ELF-1 (cell line): Measurements from ENCODE around the gene NOTUM.

Experiments used
- DNase-seq: peaks from one replicate; pipeline ENCODE4 v3.0.0-alpha.2; 2016; ENCODE audit warnings: low read depth, low spot score

NOTUM gene

DNA sequence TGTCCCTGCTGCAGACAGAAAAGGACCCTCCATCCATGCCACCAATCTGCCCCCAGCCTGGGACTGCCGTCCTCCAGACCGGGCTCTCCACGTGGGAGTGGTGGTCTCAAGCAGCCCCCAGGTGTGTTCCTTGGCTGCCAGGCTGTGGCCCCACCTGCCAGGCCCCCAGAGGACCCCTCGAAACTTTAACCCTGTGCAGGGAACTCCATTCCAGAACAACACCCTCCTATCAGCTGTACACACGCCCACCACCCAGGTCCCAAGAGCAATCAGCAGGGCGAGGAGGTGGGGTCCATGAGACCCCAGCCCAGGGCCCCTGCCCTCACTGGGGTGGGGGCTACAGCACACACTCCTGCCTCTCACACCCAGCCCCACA, 25.3 kb downstream of the NOTUM start:
- DNase-seq: no peak

DNA sequence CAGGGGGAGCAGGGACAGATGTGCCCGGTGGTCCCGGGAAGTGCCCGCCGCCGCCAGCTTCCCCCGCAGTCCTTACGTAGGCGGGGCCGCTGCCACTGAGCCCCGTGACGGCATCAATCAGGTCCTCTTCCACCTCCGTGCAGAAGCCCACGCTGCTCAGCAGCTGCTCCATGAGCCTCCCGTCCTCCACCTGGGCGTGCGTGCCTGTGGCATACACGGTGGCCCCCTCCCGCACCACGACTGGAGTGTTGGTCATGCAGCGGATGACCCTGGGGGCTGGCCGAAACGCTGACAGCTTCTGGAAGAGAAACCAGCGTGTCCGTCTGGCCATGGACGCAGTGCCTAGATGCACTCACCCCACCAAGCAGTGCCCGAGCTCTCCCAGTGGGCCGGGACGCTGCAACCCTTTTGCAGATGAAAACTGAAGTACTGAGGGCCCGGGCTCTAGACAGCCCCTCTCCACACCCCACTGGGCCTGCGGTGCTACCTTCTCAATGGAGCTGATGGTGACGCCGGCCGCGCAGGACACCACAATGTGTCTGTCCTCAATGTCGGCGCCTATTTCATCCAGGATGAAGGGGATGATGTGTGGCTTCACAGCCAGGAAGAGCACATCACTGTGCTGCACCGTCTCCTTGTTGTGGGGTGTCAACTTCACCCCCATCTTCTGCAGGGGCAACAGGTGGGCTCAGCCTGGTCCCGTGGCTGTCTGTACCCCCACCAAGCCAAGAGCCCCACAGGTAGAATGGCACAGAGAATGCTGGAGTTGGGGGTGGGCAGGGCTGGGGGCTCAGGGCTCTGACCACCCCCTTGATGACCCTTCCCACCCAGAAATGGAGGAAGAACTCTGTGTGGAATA, 25.9 kb downstream of the NOTUM start:
- no peak for DNase-seq

DNA sequence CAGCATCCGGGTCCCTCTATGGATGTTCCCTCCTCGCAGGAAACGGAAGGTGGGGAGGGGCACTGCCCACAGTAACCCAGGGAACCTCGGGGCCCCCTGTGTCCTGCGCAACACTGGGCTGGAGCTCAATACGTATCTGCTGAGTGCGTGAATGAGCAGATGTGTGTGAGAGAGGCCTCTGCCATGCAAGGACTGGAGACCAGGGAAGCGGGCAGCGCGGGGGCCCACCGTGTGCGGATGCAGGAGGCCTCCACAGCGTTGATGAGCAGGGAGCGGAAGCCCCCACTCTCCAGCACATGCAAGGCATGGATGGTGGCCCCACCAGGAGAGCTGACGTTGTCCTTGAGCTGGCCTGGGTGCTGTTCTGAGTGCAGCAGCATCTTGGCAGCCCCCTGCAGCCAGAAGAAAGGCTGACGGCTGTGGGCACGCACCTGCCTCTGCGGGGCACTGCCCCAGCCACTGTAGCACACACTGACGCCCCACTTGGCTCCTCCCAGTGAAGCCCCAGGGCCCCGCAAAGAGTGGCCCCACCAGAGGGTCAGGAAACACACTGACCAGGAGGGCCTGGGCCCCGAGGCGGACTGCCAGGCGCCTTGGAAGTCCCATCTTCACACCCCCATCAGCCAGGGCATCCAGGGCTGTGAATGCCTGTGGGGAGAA, 26.8 kb downstream of the NOTUM start:
- DNase-seq: no peak

DNA sequence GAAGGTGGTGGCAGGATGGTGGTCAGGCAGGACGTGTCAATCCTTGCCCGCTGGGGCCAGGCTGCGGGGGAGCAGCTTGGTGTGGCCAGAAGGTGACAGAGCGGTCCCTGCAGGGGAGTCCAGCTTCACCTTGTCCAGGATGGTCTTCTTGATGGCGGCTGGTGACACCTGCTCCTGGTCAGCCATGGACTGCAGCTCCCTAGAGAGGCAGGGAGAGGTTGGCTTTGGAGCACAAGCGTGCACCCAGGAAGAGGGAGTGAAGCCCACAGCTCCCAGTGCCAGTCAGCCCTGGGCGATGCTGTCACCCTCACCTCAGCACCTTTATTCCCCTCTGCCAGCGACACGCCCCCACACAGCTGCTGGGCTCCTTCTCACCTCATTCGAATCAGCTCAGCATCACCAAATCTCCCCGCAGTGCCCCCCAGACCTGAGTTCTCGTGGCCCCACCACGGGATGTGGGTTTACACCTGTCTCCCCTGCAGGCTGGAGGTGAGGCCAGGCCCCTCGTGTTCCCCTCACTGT, 27.7 kb downstream of the NOTUM start:
- DNase-seq: no peak

DNA sequence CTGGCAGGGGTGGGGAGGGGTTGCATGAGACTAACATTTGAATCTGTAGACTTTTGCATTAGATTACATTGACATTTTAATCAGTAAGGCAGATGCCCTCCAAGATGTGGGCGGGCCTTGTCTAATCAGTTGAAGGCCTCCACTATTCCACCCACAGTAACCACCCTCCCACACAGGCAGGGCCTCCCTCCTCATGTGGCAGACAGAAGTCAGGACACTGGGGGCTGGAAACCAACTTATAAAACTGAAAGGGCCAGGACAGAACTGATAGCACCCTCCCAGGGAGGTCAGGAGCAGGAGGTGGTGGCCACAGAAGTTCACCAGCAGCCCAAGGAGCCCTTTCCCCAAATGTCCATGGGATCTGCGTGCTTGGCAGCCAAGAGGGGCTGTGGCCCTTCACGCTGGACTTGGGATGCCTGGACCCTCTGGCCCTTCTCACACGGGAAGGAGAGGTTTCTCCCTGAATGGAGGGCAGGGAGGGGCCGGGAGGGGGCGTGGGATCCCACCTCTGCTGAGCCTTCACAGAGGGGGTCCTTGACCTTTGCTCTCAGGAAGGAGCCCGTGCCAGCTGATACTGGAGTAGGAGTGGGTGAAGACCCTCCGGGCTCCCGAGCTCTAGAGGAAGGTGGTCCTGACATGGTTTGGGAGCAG, 28.5 kb downstream of the NOTUM start:
- DNase-seq: no peak

DNA sequence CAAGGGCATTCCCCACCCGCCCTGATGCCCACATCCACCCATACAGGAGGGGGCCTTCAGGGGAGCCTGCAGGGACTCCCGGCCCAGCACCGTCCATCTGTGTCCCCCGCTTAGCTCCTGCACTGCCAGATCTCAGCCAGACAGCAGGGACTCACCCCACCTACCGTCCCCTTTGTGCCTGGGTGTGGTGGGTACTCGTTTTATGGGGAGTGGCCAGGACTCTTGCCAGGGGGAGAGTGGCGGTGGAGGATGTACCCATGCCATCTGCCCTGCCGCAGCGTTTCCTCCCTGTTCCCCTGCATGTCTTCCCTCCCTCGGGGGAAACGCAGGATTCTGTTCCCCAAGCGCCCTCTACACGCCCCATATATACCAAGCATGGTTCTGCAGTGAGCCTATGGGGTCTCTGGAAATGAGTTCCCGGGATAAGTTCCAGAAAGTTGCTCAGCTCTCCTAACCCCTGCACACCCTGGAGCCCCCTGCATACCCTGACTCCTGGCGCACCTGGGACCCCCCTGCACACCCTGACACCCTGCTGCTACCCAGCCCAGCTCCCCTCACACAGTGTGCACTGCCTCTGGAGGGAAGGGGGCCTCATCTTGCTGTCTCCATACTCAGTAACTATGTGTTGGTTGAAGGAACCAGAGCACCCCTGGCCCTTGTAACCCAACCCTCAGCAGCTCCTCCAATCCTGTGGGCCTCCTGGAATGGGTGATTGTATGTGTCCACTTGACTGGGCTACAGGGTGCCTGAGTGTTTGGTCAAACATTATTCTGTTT, 29.2 kb downstream of the NOTUM start:
- DNase-seq: no peak

DNA sequence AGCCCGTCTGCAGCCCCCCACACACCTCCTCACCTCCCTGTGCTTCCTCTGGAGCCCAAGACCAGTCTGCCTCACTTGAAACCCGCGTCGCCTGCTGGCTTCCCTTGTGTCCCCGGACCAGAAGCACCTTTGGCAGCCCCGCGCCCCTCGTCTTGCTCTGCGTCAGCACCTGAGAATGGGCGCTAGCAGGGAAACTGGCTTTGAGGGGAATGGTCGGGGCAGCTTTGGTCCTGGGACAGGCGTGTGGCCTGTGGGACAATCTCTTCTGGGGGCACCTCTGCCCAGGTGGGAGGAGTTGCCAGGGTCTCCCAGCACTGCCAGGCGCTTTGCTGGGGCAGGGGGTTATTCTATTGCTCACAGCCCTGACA, 29.8 kb downstream of the NOTUM start:
- no peak for DNase-seq

- no peak for DNase-seq
Measured at GRCh38 chr17:81930142-81931125, 30.6 kb downstream of the NOTUM start.

DNA sequence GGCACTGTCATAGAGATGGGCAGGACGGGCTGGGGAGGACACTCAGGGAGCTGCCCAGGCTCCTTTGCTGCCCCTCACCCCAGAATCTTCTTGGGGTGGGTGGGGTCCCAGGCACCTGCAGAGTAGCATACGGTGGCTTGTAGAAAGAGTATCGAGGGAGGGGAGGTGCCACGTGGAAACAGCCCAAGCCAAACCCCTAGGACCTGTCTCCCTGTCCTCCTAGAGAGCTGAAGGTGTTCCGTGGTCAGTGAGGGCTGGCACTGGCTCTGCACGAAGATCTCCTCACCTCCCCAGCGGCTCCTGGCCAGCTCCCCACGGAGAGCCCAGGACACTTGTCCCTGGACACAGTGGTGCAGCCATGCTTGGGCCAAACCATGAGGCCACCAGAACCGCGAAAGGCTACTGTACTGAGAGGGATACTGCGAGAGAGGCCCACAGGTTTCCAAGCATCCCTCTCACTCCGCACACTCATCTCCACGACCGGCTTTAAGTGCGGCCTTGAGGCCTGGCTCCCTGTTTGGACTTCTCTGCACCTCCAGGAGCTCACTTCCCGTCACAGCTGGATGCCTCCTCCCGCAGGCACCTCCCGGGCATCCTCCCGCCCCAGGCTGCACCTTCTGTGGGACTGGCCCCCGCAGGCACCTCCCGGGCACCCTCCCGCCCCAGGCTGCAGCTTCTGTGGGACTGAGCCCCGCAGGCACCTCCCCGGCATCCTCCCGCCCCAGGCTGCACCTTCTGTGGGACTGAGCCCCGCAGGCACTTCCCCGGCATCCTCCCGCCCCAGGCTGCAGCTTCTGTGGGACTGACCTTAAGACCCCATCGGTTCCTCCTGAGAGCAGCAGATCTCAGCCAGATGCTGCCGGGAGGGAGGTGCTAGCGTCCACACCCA, 31.5 kb downstream of the NOTUM start:
- no peak for DNase-seq

GRCh38 chr17:81928544-81929252, 32.3 kb downstream of the NOTUM start:
- peak; percentile 54 for DNase-seq

GRCh38 chr17:81927653-81928543, 33.1 kb downstream of the NOTUM start, which contains the start of gene MAFG:
TSS of gene MAFG (minus strand) at chr17:81927735. CDS start at chr17:81923185, 4,550 bp downstream.
- peak; percentile 99 for DNase-seq

- DNase-seq: no peak
Measured at GRCh38 chr17:81927152-81927652, 33.8 kb downstream of the NOTUM start.

- peak; percentile 85 for DNase-seq
Measured at GRCh38 chr17:81926451-81927151, 34.4 kb downstream of the NOTUM start.

DNA sequence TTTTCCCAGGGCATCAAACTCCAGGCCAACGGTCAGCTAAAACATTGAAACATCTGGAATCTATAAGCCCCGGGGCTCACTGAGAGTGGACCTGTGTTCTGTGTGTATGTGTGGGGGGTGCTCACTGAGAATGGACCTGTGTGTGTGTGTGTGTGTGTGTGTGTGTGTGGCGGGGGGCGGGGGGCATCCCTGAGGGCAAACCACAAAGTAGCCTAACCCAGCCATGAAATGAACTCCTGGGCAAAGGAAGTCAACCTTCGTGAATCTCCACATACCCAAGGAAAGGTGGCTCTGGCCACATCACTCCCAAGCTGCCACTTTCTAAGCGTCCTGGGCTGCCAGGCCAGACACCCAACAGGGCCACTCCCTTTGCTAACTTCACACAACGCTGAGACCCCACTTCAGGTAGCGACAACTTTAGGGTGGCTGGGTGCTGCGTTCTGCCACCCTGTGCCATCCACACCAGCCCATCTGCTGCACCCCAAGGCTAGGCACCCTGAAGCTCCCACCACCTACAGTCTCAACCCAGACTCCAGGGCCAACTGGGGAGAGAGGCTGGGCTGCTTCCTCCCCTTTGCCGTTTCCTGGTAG, 35.0 kb downstream of the NOTUM start:
- DNase-seq: no peak

- peak; percentile 82 for DNase-seq
Measured at GRCh38 chr17:81924557-81925532, 36.1 kb downstream of the NOTUM start.
